Measurements from ENCODE around the gene FBXO5.

DNA sequence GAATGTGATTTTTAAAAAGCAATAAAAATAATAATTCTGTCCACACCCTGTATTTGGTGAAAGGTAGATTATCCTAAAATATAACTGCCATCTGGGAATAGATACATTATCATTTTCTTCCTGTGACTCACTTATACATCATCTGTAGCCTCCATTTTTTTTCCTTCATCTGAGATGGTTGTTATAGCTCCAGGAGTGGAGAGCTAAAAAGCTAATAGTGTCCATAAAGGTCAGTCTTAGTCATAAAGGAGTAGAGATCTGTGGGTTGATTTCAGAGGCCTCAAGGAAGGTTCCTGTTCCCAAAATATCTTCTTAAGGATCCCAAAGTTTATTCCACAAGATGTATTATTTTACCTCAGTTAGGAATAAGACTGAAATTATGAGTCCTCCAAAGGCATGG lies 41.1 kb downstream of the FBXO5 start:
- TF ChIP-seq, protein P1, sequence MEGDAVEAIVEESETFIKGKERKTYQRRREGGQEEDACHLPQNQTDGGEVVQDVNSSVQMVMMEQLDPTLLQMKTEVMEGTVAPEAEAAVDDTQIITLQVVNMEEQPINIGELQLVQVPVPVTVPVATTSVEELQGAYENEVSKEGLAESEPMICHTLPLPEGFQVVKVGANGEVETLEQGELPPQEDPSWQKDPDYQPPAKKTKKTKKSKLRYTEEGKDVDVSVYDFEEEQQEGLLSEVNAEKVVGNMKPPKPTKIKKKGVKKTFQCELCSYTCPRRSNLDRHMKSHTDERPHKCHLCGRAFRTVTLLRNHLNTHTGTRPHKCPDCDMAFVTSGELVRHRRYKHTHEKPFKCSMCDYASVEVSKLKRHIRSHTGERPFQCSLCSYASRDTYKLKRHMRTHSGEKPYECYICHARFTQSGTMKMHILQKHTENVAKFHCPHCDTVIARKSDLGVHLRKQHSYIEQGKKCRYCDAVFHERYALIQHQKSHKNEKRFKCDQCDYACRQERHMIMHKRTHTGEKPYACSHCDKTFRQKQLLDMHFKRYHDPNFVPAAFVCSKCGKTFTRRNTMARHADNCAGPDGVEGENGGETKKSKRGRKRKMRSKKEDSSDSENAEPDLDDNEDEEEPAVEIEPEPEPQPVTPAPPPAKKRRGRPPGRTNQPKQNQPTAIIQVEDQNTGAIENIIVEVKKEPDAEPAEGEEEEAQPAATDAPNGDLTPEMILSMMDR (IDR thresholded peaks at IDR 0.05; ENCODE audit: low read depth, low read length): no peak
- TF ChIP-seq POLR2A (IDR thresholded peaks at IDR 0.05; ENCODE audit: extremely low read depth, insufficient read length) (no peak), MYC (IDR thresholded peaks at IDR 0.05; ENCODE audit: low read depth, low read length) (no peak)
- TF ChIP-seq, protein P2, sequence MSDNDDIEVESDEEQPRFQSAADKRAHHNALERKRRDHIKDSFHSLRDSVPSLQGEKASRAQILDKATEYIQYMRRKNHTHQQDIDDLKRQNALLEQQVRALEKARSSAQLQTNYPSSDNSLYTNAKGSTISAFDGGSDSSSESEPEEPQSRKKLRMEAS (IDR thresholded peaks at IDR 0.05; ENCODE audit: low read depth, low read length): no peak
